Prostate gland (tissue), 2 donors: ENCODE results near the gene NUMA1.

Experiments used
- CTCF ChIP-seq, 4 experiments: fragments of 200-600 bp in 2 of 4; fragments of 450-650 bp in 2 of 4; sonication (generic) in 2 of 4; IDR thresholded peaks; 1 replicate in 3 of 4; 2 replicates in 1 of 4; pipeline ENCODE4 v1.5.1; 2016 to 2019; ENCODE audit warnings: antibody characterized with exemption in 4 of 4, mild to moderate bottlenecking in 2 of 4, moderate library complexity in 2 of 4
- POLR2A ChIP-seq: fragments of 450-650 bp; IDR thresholded peaks from one replicate; pipeline ENCODE4 v1.6.1; 2016; ENCODE audit warnings: antibody characterized with exemption, mild to moderate bottlenecking
- POLR2AphosphoS5 ChIP-seq: sonication (generic); formaldehyde crosslinking; IDR thresholded peaks from one replicate; pipeline ENCODE4 v1.6.1; 2017; ENCODE audit warnings: antibody characterized with exemption

- TF ChIP-seq CTCF (IDR thresholded peaks at IDR 0.05), result no peak
- no peak for TF ChIP-seq POLR2A
- no peak for TF ChIP-seq POLR2AphosphoS5
These were observed 13.1 kb downstream of the NUMA1 start for GRCh38 chr11:72067266-72067665.
